SK-N-SH treated with all-trans-retinoic acid at 6 μM for 48 hours (cell line): ENCODE data around the gene TRIM66.

ENCODE experiments used
- ATAC-seq: fragments of 200-7000 bp; cut with Tn5 transposase; 3 replicates; pipeline ENCODE4 v1.9.1; 2020; ENCODE audit warnings: mild to moderate bottlenecking, moderate library complexity
- BACH2 ChIP-seq: fragments of 250-450 bp; sonication (Bioruptor Pico); IDR thresholded peaks from 2 replicates; pipeline ENCODE4 v1.9.0; 2021; ENCODE audit warnings: mild to moderate bottlenecking, borderline replicate concordance
- CREB5 ChIP-seq: fragments of 250-450 bp; sonication (Bioruptor Pico); IDR thresholded peaks from 2 replicates; pipeline ENCODE4 v1.5.1; 2020; ENCODE audit warnings: low read depth, mild to moderate bottlenecking, moderate library complexity
- ESRRG ChIP-seq: fragments of 250-450 bp; sonication (Bioruptor Pico); IDR thresholded peaks from 2 replicates; pipeline ENCODE4 v1.6.1; 2021; ENCODE audit warnings: mild to moderate bottlenecking
- GLIS3 ChIP-seq: fragments of 250-450 bp; sonication (Bioruptor Pico); IDR thresholded peaks from 2 replicates; pipeline ENCODE4 v1.5.0; 2020; ENCODE audit warnings: mild to moderate bottlenecking, moderate library complexity
- ISL1 ChIP-seq: fragments of 250-450 bp; sonication (Bioruptor Pico); IDR thresholded peaks from 2 replicates; pipeline ENCODE4 v2.1.2; 2022; ENCODE audit warnings: mild to moderate bottlenecking, moderate library complexity
- PPARA ChIP-seq: fragments of 250-450 bp; sonication (Bioruptor Pico); IDR thresholded peaks from 2 replicates; pipeline ENCODE4 v1.5.0; 2020; ENCODE audit warnings: mild to moderate bottlenecking, borderline replicate concordance
- RARB ChIP-seq: fragments of 250-450 bp; sonication (Bioruptor Pico); IDR thresholded peaks from 2 replicates; pipeline ENCODE4 v1.8.0; 2021; ENCODE audit warnings: mild to moderate bottlenecking, moderate library complexity
- SNAI2 ChIP-seq: fragments of 250-450 bp; sonication (Bioruptor Pico); IDR thresholded peaks from 2 replicates; pipeline ENCODE4 v1.5.0; 2020; ENCODE audit warnings: mild to moderate bottlenecking, moderate library complexity
- TCF4 ChIP-seq: fragments of 250-450 bp; sonication (Bioruptor Pico); IDR thresholded peaks from 2 replicates; pipeline ENCODE4 v1.8.0; 2021; ENCODE audit warnings: mild to moderate bottlenecking, moderate library complexity, borderline replicate concordance
- TOX ChIP-seq: fragments of 250-450 bp; sonication (Bioruptor Pico); IDR thresholded peaks from 2 replicates; pipeline ENCODE4 v1.8.0; 2021; ENCODE audit warnings: mild to moderate bottlenecking, moderate library complexity, borderline replicate concordance
- ZC3H10 ChIP-seq: fragments of 250-450 bp; sonication (Bioruptor Pico); IDR thresholded peaks from 2 replicates; pipeline ENCODE4 v1.5.1; 2021; ENCODE audit warnings: mild to moderate bottlenecking, moderate library complexity
- ZFP3 ChIP-seq: fragments of 250-450 bp; sonication (Bioruptor Pico); IDR thresholded peaks from 2 replicates; pipeline ENCODE4 v1.5.0; 2020; ENCODE audit warnings: mild to moderate bottlenecking, moderate library complexity
- ZFP30 ChIP-seq: fragments of 450-650 bp; formaldehyde crosslinking; IDR thresholded peaks from 2 replicates; pipeline ENCODE4 v1.5.0; 2022; ENCODE audit warnings: mild to moderate bottlenecking, moderate library complexity
- ZNF565 ChIP-seq: fragments of 450-650 bp; formaldehyde crosslinking; conservative IDR thresholded peaks from 2 replicates; pipeline ENCODE4 v1.5.0; 2020; ENCODE audit warnings: low read depth, mild to moderate bottlenecking, moderate library complexity
- ZNF70 ChIP-seq: fragments of 450-650 bp; formaldehyde crosslinking; IDR thresholded peaks from 2 replicates; pipeline ENCODE4 v1.5.0; 2020; ENCODE audit warnings: mild to moderate bottlenecking, moderate library complexity
- ZNF8 ChIP-seq: fragments of 450-650 bp; formaldehyde crosslinking; IDR thresholded peaks from 2 replicates; pipeline ENCODE4 v1.5.0; 2020; ENCODE audit warnings: mild to moderate bottlenecking, moderate library complexity
- TF ChIP-seq, protein P1 (sequence below): fragments of 250-450 bp; sonication (Bioruptor Pico); IDR thresholded peaks from 2 replicates; pipeline ENCODE4 v1.5.1; 2021; ENCODE audit warnings: mild to moderate bottlenecking, moderate library complexity
- TF ChIP-seq, protein P2 (sequence below): fragments of 250-450 bp; sonication (Bioruptor Pico); IDR thresholded peaks from 2 replicates; pipeline ENCODE4 v1.8.0; 2021; ENCODE audit warnings: low read depth, mild to moderate bottlenecking, moderate library complexity, borderline replicate concordance
- TF ChIP-seq, protein P3 (sequence below): fragments of 250-450 bp; sonication (Bioruptor Pico); IDR thresholded peaks from 2 replicates; pipeline ENCODE4 v1.5.0; 2020; ENCODE audit warnings: mild to moderate bottlenecking, moderate library complexity

The TRIM66 gene

GRCh38 chr11:8624698-8625097, 57.8 kb downstream of the TRIM66 start (continued):
- no peak for TF ChIP-seq ZC3H10 (CRISPR knock-in tag)
- TF ChIP-seq ZNF565 (CRISPR knock-in tag) = no peak
- no peak for TF ChIP-seq TCF4
- no peak for TF ChIP-seq TOX
- TF ChIP-seq, all 23 proteins: peak for 0

GRCh38 chr11:8621147-8621546, 61.3 kb downstream of the TRIM66 start:
- ATAC-seq = no peak

DNA sequence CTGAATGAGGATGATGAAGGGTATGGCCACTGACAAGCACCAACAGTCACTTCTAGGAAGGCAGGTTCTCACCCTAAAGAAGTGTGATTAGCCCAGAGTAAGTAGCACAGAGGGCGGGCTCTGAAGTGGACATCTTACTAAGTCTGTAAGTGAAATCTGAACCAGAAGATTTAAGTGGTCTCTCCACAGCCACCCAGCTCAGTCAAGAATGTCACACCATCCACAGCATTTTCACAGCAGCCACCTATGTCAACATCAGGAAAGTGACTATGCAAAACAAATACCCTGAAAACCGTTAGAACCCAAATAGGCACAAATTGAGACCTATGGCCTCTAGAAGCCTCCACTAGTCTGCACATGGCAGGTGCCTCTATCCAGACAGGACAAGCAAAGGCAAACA, 65.4 kb downstream of the TRIM66 start:
- TF ChIP-seq ESRRG (CRISPR knock-in tag) (no peak), TOX (no peak), ZNF8 (no peak), SNAI2 (CRISPR knock-in tag) (no peak), ZFP30 (CRISPR knock-in tag) (no peak), TCF4 (no peak), RARB (CRISPR knock-in tag) (no peak), ZFP3 (CRISPR knock-in tag) (no peak), CREB5 (no peak), ZNF565 (CRISPR knock-in tag) (no peak), PPARA (CRISPR knock-in tag) (no peak), ZNF70 (CRISPR knock-in tag) (no peak)
- TF ChIP-seq, protein P1, sequence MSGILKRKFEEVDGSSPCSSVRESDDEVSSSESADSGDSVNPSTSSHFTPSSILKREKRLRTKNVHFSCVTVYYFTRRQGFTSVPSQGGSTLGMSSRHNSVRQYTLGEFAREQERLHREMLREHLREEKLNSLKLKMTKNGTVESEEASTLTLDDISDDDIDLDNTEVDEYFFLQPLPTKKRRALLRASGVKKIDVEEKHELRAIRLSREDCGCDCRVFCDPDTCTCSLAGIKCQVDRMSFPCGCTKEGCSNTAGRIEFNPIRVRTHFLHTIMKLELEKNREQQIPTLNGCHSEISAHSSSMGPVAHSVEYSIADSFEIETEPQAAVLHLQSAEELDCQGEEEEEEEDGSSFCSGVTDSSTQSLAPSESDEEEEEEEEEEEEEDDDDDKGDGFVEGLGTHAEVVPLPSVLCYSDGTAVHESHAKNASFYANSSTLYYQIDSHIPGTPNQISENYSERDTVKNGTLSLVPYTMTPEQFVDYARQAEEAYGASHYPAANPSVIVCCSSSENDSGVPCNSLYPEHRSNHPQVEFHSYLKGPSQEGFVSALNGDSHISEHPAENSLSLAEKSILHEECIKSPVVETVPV = no peak
- TF ChIP-seq, protein P2, sequence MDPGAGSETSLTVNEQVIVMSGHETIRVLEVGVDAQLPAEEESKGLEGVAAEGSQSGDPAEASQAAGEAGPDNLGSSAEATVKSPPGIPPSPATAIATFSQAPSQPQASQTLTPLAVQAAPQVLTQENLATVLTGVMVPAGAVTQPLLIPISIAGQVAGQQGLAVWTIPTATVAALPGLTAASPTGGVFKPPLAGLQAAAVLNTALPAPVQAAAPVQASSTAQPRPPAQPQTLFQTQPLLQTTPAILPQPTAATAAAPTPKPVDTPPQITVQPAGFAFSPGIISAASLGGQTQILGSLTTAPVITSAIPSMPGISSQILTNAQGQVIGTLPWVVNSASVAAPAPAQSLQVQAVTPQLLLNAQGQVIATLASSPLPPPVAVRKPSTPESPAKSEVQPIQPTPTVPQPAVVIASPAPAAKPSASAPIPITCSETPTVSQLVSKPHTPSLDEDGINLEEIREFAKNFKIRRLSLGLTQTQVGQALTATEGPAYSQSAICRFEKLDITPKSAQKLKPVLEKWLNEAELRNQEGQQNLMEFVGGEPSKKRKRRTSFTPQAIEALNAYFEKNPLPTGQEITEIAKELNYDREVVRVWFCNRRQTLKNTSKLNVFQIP = no peak
- TF ChIP-seq, protein P3, sequence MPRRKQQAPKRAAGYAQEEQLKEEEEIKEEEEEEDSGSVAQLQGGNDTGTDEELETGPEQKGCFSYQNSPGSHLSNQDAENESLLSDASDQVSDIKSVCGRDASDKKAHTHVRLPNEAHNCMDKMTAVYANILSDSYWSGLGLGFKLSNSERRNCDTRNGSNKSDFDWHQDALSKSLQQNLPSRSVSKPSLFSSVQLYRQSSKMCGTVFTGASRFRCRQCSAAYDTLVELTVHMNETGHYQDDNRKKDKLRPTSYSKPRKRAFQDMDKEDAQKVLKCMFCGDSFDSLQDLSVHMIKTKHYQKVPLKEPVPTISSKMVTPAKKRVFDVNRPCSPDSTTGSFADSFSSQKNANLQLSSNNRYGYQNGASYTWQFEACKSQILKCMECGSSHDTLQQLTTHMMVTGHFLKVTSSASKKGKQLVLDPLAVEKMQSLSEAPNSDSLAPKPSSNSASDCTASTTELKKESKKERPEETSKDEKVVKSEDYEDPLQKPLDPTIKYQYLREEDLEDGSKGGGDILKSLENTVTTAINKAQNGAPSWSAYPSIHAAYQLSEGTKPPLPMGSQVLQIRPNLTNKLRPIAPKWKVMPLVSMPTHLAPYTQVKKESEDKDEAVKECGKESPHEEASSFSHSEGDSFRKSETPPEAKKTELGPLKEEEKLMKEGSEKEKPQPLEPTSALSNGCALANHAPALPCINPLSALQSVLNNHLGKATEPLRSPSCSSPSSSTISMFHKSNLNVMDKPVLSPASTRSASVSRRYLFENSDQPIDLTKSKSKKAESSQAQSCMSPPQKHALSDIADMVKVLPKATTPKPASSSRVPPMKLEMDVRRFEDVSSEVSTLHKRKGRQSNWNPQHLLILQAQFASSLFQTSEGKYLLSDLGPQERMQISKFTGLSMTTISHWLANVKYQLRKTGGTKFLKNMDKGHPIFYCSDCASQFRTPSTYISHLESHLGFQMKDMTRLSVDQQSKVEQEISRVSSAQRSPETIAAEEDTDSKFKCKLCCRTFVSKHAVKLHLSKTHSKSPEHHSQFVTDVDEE (CRISPR knock-in tag) = no peak
- no peak for ATAC-seq

More at GRCh38 chr11:8621147-8621546, 61.3 kb downstream of the TRIM66 start:
- TF ChIP-seq, protein P1 = no peak
- TF ChIP-seq ISL1 (CRISPR knock-in tag) (no peak), ZFP3 (CRISPR knock-in tag) (no peak), ZFP30 (CRISPR knock-in tag) (no peak), TOX (no peak), ESRRG (CRISPR knock-in tag) (no peak), ZNF565 (CRISPR knock-in tag) (no peak), ZNF70 (CRISPR knock-in tag) (no peak), ZNF8 (no peak), BACH2 (no peak), GLIS3 (CRISPR knock-in tag) (no peak)
- TF ChIP-seq, protein P2 = no peak
- TF ChIP-seq, protein P3 (CRISPR knock-in tag) = no peak
